H1 (cell line): Measurements from ENCODE around the gene TFDP1. TPM values are rescaled to one million over a fixed set of nuclear protein-coding genes. Genes with fewer than 3 reads are reported as not detected.

Experiments
- GTF2F1 ChIP-seq: IDR thresholded peaks from 2 replicates; pipeline ENCODE4 v1.6.1; 2012; ENCODE audit warnings: low read depth, low read length, improper control_type of control experiment, borderline replicate concordance
- SP4 ChIP-seq: IDR thresholded peaks from 2 replicates; pipeline ENCODE4 v1.6.1; 2012; ENCODE audit warnings: low read length, inconsistent platforms
- polyA plus RNA-seq, 7 experiments: library from polyadenylated mRNA; depleted of rRNA in 3 of 7; stranded (reverse) in 5 of 7; unstranded in 2 of 7; fragments of >200 nt in 5 of 7; fragments of 200-250 nt in 2 of 7; gene quantifications; 1 replicate in 5 of 7; 2 replicates in 1 of 7; 4 replicates in 1 of 7; pipeline versions ENCODE4 v1.2.1 to v1.2.3, GENCODE V29; 2011 to 2013; ENCODE audit warnings: missing spikeins in 2 of 7, mixed read lengths in 2 of 7
- total RNA-seq: library from RNA; stranded (reverse); fragmentation: NEBNext Ultra II Directional; extraction: Animal tissue kit (Norgen Biotek cat#: 25700); gene quantifications from 2 replicates; pipeline ENCODE4 v1.2.1, GENCODE V29; 2021

Gene TFDP1
- total and polyA plus RNA-seq, 2 of the 8 experiments (the other 6 are each of a cell fraction or from before 2014, with no cell fraction given) = 43.6 to 81.9 TPM

- TF ChIP-seq SP4 (no peak), GTF2F1 (no peak)
Observed at GRCh38 chr13:113652404-113653263, 68.1 kb downstream of the TFDP1 start (continued).
